ENCODE data around the gene ADAMTS2.

ADAMTS2 gene

GRCh38 chr5:179343719-179344430, 1.4 kb downstream of the ADAMTS2 start:
- TF ChIP-seq FOXM1 (IDR thresholded peaks at IDR 0.05; ENCODE audit: borderline replicate concordance, low read depth) (no peak), TCF12 (IDR thresholded peaks at IDR 0.05; ENCODE audit: low read depth) (no peak), EP300 (IDR thresholded peaks at IDR 0.05; ENCODE audit: borderline replicate concordance) (no peak), CREB1 (IDR thresholded peaks at IDR 0.05; ENCODE audit: low read depth) (no peak), ZBTB7A (IDR thresholded peaks at IDR 0.05; ENCODE audit: low read depth) (no peak), NFIC (IDR thresholded peaks at IDR 0.05) (no peak), REST (IDR thresholded peaks at IDR 0.05; ENCODE audit: low read depth) (no peak), EGR1 (IDR thresholded peaks at IDR 0.05) (no peak), TEAD4 (IDR thresholded peaks at IDR 0.05) (no peak), TAF1 (IDR thresholded peaks at IDR 0.05; ENCODE audit: low read depth) (no peak), YY1 (IDR thresholded peaks at IDR 0.05; ENCODE audit: low read depth) (no peak), MAX (IDR thresholded peaks at IDR 0.05) (no peak), RAD21 (IDR thresholded peaks at IDR 0.05; ENCODE audit: low read depth) (no peak), CEBPB (IDR thresholded peaks at IDR 0.05) (no peak), USF1 (IDR thresholded peaks at IDR 0.05) (no peak; the same call in 1 of the 2 replicates)

GRCh38 chr5:179343021-179343718, 2.1 kb downstream of the ADAMTS2 start:
- TF ChIP-seq EP300 (IDR thresholded peaks at IDR 0.05; ENCODE audit: borderline replicate concordance) (no peak), MAX (IDR thresholded peaks at IDR 0.05) (no peak), TCF12 (IDR thresholded peaks at IDR 0.05; ENCODE audit: low read depth) (no peak), TEAD4 (IDR thresholded peaks at IDR 0.05) (no peak), TAF1 (IDR thresholded peaks at IDR 0.05; ENCODE audit: low read depth) (no peak), USF1 (IDR thresholded peaks at IDR 0.05) (no peak), CREB1 (IDR thresholded peaks at IDR 0.05; ENCODE audit: low read depth) (no peak), EGR1 (IDR thresholded peaks at IDR 0.05) (no peak), NFIC (IDR thresholded peaks at IDR 0.05) (no peak), YY1 (IDR thresholded peaks at IDR 0.05; ENCODE audit: low read depth) (no peak), CEBPB (IDR thresholded peaks at IDR 0.05) (no peak), ZBTB7A (IDR thresholded peaks at IDR 0.05; ENCODE audit: low read depth) (no peak), RAD21 (IDR thresholded peaks at IDR 0.05; ENCODE audit: low read depth) (no peak), FOXM1 (IDR thresholded peaks at IDR 0.05; ENCODE audit: borderline replicate concordance, low read depth) (no peak), REST (IDR thresholded peaks at IDR 0.05; ENCODE audit: low read depth) (no peak)

GRCh38 chr5:179342577-179342976, 2.7 kb downstream of the ADAMTS2 start:
- no peak for TF ChIP-seq EP300 (IDR thresholded peaks at IDR 0.05; ENCODE audit: borderline replicate concordance)
- no peak for TF ChIP-seq REST (IDR thresholded peaks at IDR 0.05; ENCODE audit: low read depth)

GRCh38 chr5:179340465-179340864, 4.8 kb downstream of the ADAMTS2 start:
- no peak for TF ChIP-seq CREB1 (IDR thresholded peaks at IDR 0.05; ENCODE audit: low read depth)
